Measurements from ENCODE around the gene TPST2. TPM values are rescaled to one million over a fixed set of nuclear protein-coding genes. Genes with fewer than 3 reads are reported as not detected.
A peak's percentile ranks its signal among the peaks of the same experiment; 100 is the strongest.

The TPST2 gene
- polyA plus RNA-seq, 3 donors: 62.8 to 83.8 (median 69.5) TPM

DNA sequence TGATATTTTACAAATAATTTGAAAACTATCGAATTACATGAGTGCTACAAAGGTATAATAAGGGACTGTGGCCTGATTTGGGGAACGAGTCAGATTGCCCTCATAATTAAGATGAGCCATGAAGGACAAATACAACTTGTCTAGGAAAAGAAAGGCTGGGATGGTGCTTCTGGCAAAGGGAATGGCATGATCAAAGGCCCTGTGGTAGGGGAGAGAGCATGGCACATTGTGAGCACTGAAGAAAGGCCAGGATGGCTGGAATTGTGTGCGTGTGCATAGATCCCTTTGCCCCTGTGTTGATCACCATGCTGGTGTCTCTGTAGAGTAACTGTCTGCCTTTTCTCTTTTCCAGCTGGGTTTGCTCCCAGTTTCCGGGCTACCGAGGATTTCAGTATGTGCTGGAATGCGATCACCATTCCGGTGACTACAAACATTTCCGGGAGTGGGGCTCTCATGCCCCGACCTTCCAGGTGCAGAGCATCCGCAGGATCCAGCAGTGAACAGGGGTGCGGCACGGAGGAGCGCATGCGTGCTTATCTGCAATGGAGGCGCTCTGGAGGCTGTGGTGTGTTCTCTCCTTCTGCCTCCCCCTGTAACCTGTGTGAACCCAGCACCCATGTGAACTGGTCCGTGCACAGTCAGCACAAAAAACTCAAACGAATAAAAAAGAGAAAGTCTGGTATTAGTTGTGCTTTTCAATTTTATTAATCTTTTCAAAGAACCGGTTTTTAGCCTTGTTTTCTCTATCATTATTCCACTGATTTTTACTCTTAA, 40.2 kb upstream of the TPST2 start:
- no peak overlapping the region for H3K9ac ChIP-seq (ENCODE audit: insufficient read depth, low read length, poor library complexity, severe bottlenecking)
- no peak overlapping the region for H3K27ac ChIP-seq (ENCODE audit: low read depth in 1 of 2, low read length in 2 of 2)
- peaks cover 0 to 8% (median 3%) of the 10 kb centered on the region in 7 donors for H3K9me3 Mint-ChIP-seq
- no peak overlapping the region for H2AFZ ChIP-seq (ENCODE audit: insufficient read depth, low read depth, low read length, poor library complexity, severe bottlenecking)
- peaks cover 2 to 6% (median 4%) of the 10 kb centered on the region in 3 donors for H3K27me3 Mint-ChIP-seq (ENCODE audit: low read depth in 3 of 3)
- no peak for DNase-seq
- H3K36me3 Mint-ChIP-seq: no peaks in the 10 kb centered on the region
- TF ChIP-seq, protein P1, sequence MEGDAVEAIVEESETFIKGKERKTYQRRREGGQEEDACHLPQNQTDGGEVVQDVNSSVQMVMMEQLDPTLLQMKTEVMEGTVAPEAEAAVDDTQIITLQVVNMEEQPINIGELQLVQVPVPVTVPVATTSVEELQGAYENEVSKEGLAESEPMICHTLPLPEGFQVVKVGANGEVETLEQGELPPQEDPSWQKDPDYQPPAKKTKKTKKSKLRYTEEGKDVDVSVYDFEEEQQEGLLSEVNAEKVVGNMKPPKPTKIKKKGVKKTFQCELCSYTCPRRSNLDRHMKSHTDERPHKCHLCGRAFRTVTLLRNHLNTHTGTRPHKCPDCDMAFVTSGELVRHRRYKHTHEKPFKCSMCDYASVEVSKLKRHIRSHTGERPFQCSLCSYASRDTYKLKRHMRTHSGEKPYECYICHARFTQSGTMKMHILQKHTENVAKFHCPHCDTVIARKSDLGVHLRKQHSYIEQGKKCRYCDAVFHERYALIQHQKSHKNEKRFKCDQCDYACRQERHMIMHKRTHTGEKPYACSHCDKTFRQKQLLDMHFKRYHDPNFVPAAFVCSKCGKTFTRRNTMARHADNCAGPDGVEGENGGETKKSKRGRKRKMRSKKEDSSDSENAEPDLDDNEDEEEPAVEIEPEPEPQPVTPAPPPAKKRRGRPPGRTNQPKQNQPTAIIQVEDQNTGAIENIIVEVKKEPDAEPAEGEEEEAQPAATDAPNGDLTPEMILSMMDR (IDR thresholded peaks at IDR 0.05): no peak
- no peaks in the 10 kb centered on the region for H3K79me2 ChIP-seq (ENCODE audit: insufficient read depth, low read length)
- no peaks in the 10 kb centered on the region for H4K20me1 ChIP-seq (ENCODE audit: insufficient read depth, low read length)
- no peaks in the 10 kb centered on the region for H3K27me3 ChIP-seq (ENCODE audit: control insufficient read depth in 2 of 2, insufficient read depth in 2 of 2, low read length in 2 of 2)
- H3K27ac Mint-ChIP-seq: peak overlapping the region in 1 of 7 donors; percentile 74
- H3K4me3 Mint-ChIP-seq: no peak overlapping the region
- no peaks in the 10 kb centered on the region for H3K4me1 ChIP-seq (ENCODE audit: control insufficient read depth in 1 of 2, insufficient read depth in 2 of 2, low read length in 2 of 2)
- no peak overlapping the region for H3K4me3 ChIP-seq (replicated peaks in 1 of 3; ENCODE audit: low read depth in 2 of 3, low read length in 3 of 3)
- no peak overlapping the region for H3K4me2 ChIP-seq (replicated peaks; ENCODE audit: extremely low read depth, low read length, poor library complexity, severe bottlenecking)
- 99% methylated on average over 15 of the region's 18 CpGs for WGBS (ENCODE audit: insufficient coverage)
- no peaks in the 10 kb centered on the region for H3K9me3 ChIP-seq (replicated peaks in 1 of 2; ENCODE audit: control insufficient read depth in 1 of 2, insufficient read depth in 1 of 2, low read length in 2 of 2)
- intact Hi-C loops (cut with micrococcal nuclease): no loop called here
- no peaks in the 10 kb centered on the region for H3K4me1 Mint-ChIP-seq
- H3K36me3 ChIP-seq (replicated peaks in 1 of 2; ENCODE audit: control insufficient read depth in 1 of 2, insufficient read depth in 2 of 2, low read length in 2 of 2): no peaks in the 10 kb centered on the region

DNA sequence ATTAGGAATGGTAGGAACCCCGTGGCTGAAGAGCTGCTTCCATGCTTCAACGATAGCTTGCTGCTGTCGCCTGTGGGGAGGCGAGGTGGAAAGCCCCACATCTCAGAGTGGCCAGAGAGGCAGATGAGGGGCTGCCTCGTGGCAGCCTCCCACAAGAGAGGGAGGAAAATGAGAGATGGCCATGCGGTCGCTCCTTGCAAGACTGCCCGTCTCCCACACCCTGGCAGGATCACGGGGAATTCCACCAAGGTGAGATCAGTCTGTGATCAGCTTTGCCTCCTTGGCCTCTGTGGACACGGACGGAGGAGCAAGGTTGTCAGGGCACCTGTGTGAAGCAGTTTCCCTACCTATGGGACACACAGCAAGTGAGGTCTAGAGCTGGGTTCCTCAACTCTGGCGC, 34.9 kb upstream of the TPST2 start:
- Histone ChIP-seq H3K27me3 (ENCODE audit: control insufficient read depth in 2 of 2, insufficient read depth in 2 of 2, low read length in 2 of 2) (no peaks in the 10 kb centered on the region), H3K4me2 (replicated peaks; ENCODE audit: extremely low read depth, low read length, poor library complexity, severe bottlenecking) (no peak overlapping the region), H3K4me1 (ENCODE audit: control insufficient read depth in 1 of 2, insufficient read depth in 2 of 2, low read length in 2 of 2) (peaks cover 0 to 5% of the 10 kb centered on the region in 2 donors), H3K4me3 (replicated peaks in 1 of 3; ENCODE audit: low read depth in 2 of 3, low read length in 3 of 3) (no peak overlapping the region), H3K9me3 (replicated peaks in 1 of 2; ENCODE audit: control insufficient read depth in 1 of 2, insufficient read depth in 1 of 2, low read length in 2 of 2) (no peaks in the 10 kb centered on the region), H3K79me2 (ENCODE audit: insufficient read depth, low read length) (no peaks in the 10 kb centered on the region), H3K9ac (ENCODE audit: insufficient read depth, low read length, poor library complexity, severe bottlenecking) (no peak overlapping the region), H4K20me1 (ENCODE audit: insufficient read depth, low read length) (no peaks in the 10 kb centered on the region), H2AFZ (ENCODE audit: insufficient read depth, low read depth, low read length, poor library complexity, severe bottlenecking) (no peak overlapping the region), H3K36me3 (replicated peaks in 1 of 2; ENCODE audit: control insufficient read depth in 1 of 2, insufficient read depth in 2 of 2, low read length in 2 of 2) (no peaks in the 10 kb centered on the region), H3K27ac (ENCODE audit: low read depth in 1 of 2, low read length in 2 of 2) (no peak overlapping the region)
- peaks cover 8% of the 10 kb centered on the region for H3K4me1 Mint-ChIP-seq
- 89% methylated on average over 11 of the region's 12 CpGs for WGBS (ENCODE audit: insufficient coverage)
- no peak for DNase-seq
- H3K9me3 Mint-ChIP-seq: peaks cover 0 to 7% (median 0%) of the 10 kb centered on the region in 7 donors
- H3K36me3 Mint-ChIP-seq: no peaks in the 10 kb centered on the region
- peaks cover 0 to 3% (median 2%) of the 10 kb centered on the region in 3 donors for H3K27me3 Mint-ChIP-seq (ENCODE audit: low read depth in 3 of 3)
- H3K4me3 Mint-ChIP-seq: no peak overlapping the region
- intact Hi-C loops (cut with micrococcal nuclease): no loop called here
- H3K27ac Mint-ChIP-seq: no peak overlapping the region
- TF ChIP-seq, protein P1 (IDR thresholded peaks at IDR 0.05): no peak

Data from CD14-positive monocyte (primary cell).